Thyroid gland (tissue), 4 donors: ENCODE results near the gene SLC17A1.

Source experiments
- POLR2A ChIP-seq, 2 donors: fragments of 450-650 bp; IDR thresholded peaks; one replicate each; pipeline ENCODE4 v1.6.1; 2017; ENCODE audit warnings: antibody characterized with exemption in 2 of 2, mild to moderate bottlenecking in 2 of 2, moderate library complexity in 1 of 2
- TF ChIP-seq, protein P1 (sequence below), 6 experiments: fragments of 200-600 bp in 3 of 6; fragments of 450-650 bp in 3 of 6; sonication (generic) in 3 of 6; IDR thresholded peaks; one replicate each; pipeline ENCODE4 v1.5.1; 2016 to 2019; ENCODE audit warnings: antibody characterized with exemption in 6 of 6, mild to moderate bottlenecking in 2 of 6, inconsistent platforms in 1 of 6, moderate library complexity in 1 of 6

- no peak for TF ChIP-seq POLR2A (IDR thresholded peaks at IDR 0.05)
- TF ChIP-seq, protein P1, sequence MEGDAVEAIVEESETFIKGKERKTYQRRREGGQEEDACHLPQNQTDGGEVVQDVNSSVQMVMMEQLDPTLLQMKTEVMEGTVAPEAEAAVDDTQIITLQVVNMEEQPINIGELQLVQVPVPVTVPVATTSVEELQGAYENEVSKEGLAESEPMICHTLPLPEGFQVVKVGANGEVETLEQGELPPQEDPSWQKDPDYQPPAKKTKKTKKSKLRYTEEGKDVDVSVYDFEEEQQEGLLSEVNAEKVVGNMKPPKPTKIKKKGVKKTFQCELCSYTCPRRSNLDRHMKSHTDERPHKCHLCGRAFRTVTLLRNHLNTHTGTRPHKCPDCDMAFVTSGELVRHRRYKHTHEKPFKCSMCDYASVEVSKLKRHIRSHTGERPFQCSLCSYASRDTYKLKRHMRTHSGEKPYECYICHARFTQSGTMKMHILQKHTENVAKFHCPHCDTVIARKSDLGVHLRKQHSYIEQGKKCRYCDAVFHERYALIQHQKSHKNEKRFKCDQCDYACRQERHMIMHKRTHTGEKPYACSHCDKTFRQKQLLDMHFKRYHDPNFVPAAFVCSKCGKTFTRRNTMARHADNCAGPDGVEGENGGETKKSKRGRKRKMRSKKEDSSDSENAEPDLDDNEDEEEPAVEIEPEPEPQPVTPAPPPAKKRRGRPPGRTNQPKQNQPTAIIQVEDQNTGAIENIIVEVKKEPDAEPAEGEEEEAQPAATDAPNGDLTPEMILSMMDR (IDR thresholded peaks at IDR 0.05) = no peak
These were observed 31.5 kb upstream of the SLC17A1 start for GRCh38 chr6:25863360-25863759.
